CD14-positive monocyte (primary cell): Measurements from ENCODE around the gene LY6G5B. TPM values are rescaled to one million over a fixed set of nuclear protein-coding genes. Genes with fewer than 3 reads are reported as not detected.

Experiments
- DNase-seq, 3 donors: peaks; one replicate each; pipeline ENCODE4 v3.0.0-alpha.2; 2011 to 2022
- H2AFZ ChIP-seq: 2 replicates; pipeline ENCODE4 v1.6.0; 2012; ENCODE audit warnings: mild to moderate bottlenecking, low read depth, low read length, inconsistent platforms; ENCODE audit not compliant: insufficient read depth, poor library complexity, severe bottlenecking
- H3K27ac ChIP-seq, 2 donors: 1 replicate in 1 of 2; 2 replicates in 1 of 2; pipeline ENCODE4 v1.5.1; 2012 to 2013; ENCODE audit warnings: low read length in 2 of 2, control low read depth in 1 of 2, inconsistent platforms in 1 of 2, low read depth in 1 of 2, mild to moderate bottlenecking in 1 of 2
- H3K27me3 ChIP-seq, 2 donors: one replicate each; pipeline versions ENCODE4 v1.6.0 to v1.6.1; 2011 to 2013; ENCODE audit warnings: low read length in 2 of 2; ENCODE audit not compliant: control insufficient read depth in 2 of 2, insufficient read depth in 2 of 2
- H3K36me3 ChIP-seq, 2 donors: replicated peaks in 1 of 2; 1 replicate in 1 of 2; 2 replicates in 1 of 2; pipeline versions ENCODE4 v1.5.1 to v1.6.1; 2012 to 2013; ENCODE audit warnings: low read length in 2 of 2, control low read depth in 1 of 2, inconsistent platforms in 1 of 2, mild to moderate bottlenecking in 1 of 2; ENCODE audit not compliant: insufficient read depth in 2 of 2, control insufficient read depth in 1 of 2
- H3K4me1 ChIP-seq, 2 donors: 1 replicate in 1 of 2; 2 replicates in 1 of 2; pipeline versions ENCODE4 v1.5.1 to v1.6.1; 2012 to 2013; ENCODE audit warnings: low read length in 2 of 2, control low read depth in 1 of 2, inconsistent platforms in 1 of 2, mild to moderate bottlenecking in 1 of 2, moderate library complexity in 1 of 2; ENCODE audit not compliant: insufficient read depth in 2 of 2, control insufficient read depth in 1 of 2
- H3K4me2 ChIP-seq: replicated peaks from 2 replicates; pipeline ENCODE3; 2012; ENCODE audit warnings: low read length, moderate library complexity, mild to moderate bottlenecking; ENCODE audit not compliant: poor library complexity, severe bottlenecking; ENCODE audit errors: extremely low read depth
- H3K4me3 ChIP-seq, 3 experiments: fragments of 200-600 bp in 1 of 3; sonication (generic) in 1 of 3; replicated peaks in 1 of 3; 1 replicate in 2 of 3; 2 replicates in 1 of 3; pipeline ENCODE4 v1.5.1; 2011 to 2013; ENCODE audit warnings: low read length in 3 of 3, mild to moderate bottlenecking in 3 of 3, control low read depth in 2 of 3, low read depth in 2 of 3, inconsistent platforms in 1 of 3, moderate library complexity in 1 of 3
- H3K79me2 ChIP-seq: 2 replicates; pipeline ENCODE4 v1.6.0; 2012; ENCODE audit warnings: mild to moderate bottlenecking, control low read depth, inconsistent platforms, low read length, moderate library complexity; ENCODE audit not compliant: insufficient read depth
- H3K9ac ChIP-seq: 2 replicates; pipeline ENCODE4 v1.6.0; 2017; ENCODE audit warnings: low read length, mild to moderate bottlenecking; ENCODE audit not compliant: insufficient read depth, poor library complexity, severe bottlenecking
- H3K9me3 ChIP-seq, 2 donors: replicated peaks in 1 of 2; 1 replicate in 1 of 2; 2 replicates in 1 of 2; pipeline versions ENCODE4 v1.5.1 to v1.6.1; 2012 to 2013; ENCODE audit warnings: low read length in 2 of 2, control low read depth in 1 of 2; ENCODE audit not compliant: control insufficient read depth in 1 of 2, insufficient read depth in 1 of 2
- H4K20me1 ChIP-seq: 2 replicates; pipeline ENCODE4 v1.6.0; 2012; ENCODE audit warnings: mild to moderate bottlenecking, low read length, control low read depth, moderate library complexity; ENCODE audit not compliant: insufficient read depth
- H3K27ac Mint-ChIP-seq, 7 donors: one replicate each; pipeline ENCODE4 v1.8.0; 2020; ENCODE audit warnings: mild to moderate bottlenecking in 7 of 7, mixed read lengths in 7 of 7, moderate library complexity in 6 of 7, inconsistent platforms in 2 of 7
- H3K27me3 Mint-ChIP-seq, 3 donors: one replicate each; pipeline ENCODE4 v1.8.0; 2021 to 2022; ENCODE audit warnings: low read depth in 3 of 3, mild to moderate bottlenecking in 3 of 3, mixed read lengths in 3 of 3, moderate library complexity in 3 of 3, inconsistent platforms in 1 of 3
- H3K36me3 Mint-ChIP-seq, 2 donors: one replicate each; pipeline ENCODE4 v1.8.0; 2020; ENCODE audit warnings: mixed read lengths in 2 of 2, inconsistent platforms in 1 of 2, mild to moderate bottlenecking in 1 of 2
- H3K4me1 Mint-ChIP-seq: one replicate; pipeline ENCODE4 v1.8.0; 2020; ENCODE audit warnings: mild to moderate bottlenecking, mixed read lengths
- H3K4me3 Mint-ChIP-seq, 2 donors: one replicate each; pipeline ENCODE4 v1.8.0; 2020; ENCODE audit warnings: mild to moderate bottlenecking in 2 of 2, mixed read lengths in 2 of 2, moderate library complexity in 1 of 2
- H3K9me3 Mint-ChIP-seq, 7 donors: one replicate each; pipeline ENCODE4 v1.8.0; 2020 to 2022; ENCODE audit warnings: mixed read lengths in 7 of 7, mild to moderate bottlenecking in 6 of 7, moderate library complexity in 6 of 7, inconsistent platforms in 2 of 7
- WGBS: methylation state at CpG from one replicate; pipeline ENCODE4 v1.1.5; 2013; ENCODE audit warnings: missing lambda C conversion rate; ENCODE audit not compliant: insufficient coverage; 5-methylcytosine and 5-hydroxymethylcytosine counted together
- intact Hi-C, 2 donors: fragments of 100-400 bp; cut with micrococcal nuclease; formaldehyde crosslinking; loops; one replicate each; pipeline versions ENCODE4 v1.15.0 to v1.15.1; 2023
- polyA plus RNA-seq, 3 donors: library from polyadenylated mRNA; depleted of rRNA in 1 of 3; unstranded in 2 of 3; stranded (reverse) in 1 of 3; fragments of 300-500 nt in 2 of 3; fragments of >200 nt in 1 of 3; fragmentation: Illumina TruSeq in 2 of 3; gene quantifications; 1 replicate in 2 of 3; 2 replicates in 1 of 3; pipeline ENCODE4 v1.2.3, GENCODE V29; 2012 to 2021
- small RNA-seq: library from RNA; depleted of rRNA; stranded (forward); fragments of <200 nt; gene quantifications from one replicate; pipeline ENCODE3, GENCODE V24; 2012; ENCODE audit warnings: low read depth; ENCODE audit not compliant: insufficient read length
- TF ChIP-seq, protein P1 (sequence below): fragments of 200-600 bp; IDR thresholded peaks from one replicate; pipeline ENCODE4 v1.8.0; 2022; ENCODE audit warnings: antibody characterized with exemption, mild to moderate bottlenecking

LY6G5B gene
- polyA plus RNA-seq, 3 donors = 0.17 to 55.1 TPM; not detected in 1

DNA sequence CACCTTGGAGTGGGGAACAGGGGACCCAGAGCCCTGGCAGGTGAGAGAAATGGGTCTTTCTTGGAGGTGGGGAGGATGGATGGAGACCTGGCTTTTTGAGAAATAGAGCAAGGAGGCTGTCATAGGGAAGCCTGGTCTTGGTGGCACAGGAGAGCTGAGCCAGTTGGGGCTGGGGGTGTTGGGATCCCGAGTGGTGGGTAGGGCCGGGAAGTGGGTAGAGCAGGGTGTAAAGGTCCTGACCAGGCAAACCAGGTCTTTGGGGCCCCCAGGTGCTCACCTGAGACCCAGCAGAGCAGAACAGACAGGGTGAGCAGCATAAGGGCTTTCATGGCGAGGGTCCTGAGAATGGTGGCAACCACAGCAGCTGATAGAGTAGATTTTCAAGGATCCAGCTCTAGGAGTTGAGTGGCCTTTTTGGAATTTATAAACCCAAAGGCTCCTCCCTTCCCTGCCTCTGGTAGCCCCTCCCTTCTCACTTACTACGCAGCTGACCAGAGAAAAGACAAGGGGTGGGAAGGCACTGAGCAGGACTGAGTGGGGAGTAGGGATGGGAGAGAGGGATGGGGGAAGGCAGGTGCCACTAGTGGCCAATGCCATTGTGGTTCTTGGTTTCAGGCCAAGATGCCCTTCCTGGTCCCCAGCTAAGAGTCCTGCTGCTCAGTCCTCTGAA is 51.7 kb downstream of the LY6G5B start, which contains the start of gene LY6G6C:
LY6G6C (minus strand) TSS at position 396 of the 670 bp plus-strand sequence; CDS start at position 329, 67 bp downstream.
- H3K27me3 ChIP-seq = no peaks in the 10 kb centered on the region
- no peaks in the 10 kb centered on the region for H4K20me1 ChIP-seq
- H2AFZ ChIP-seq = no peak within 1 kb of the TSS
- Mint-ChIP-seq H3K4me3 (peak within 1 kb of the TSS in 1 of 2 donors; percentile 4), H3K36me3 (peaks cover 18 to 23% of the 10 kb centered on the region in 2 donors), H3K27me3 (peaks cover 8 to 19% (median 13%) of the 10 kb centered on the region in 3 donors), H3K27ac (no peak within 1 kb of the TSS), H3K4me1 (peaks cover 23% of the 10 kb centered on the region), H3K9me3 (peaks cover 0 to 3% (median 0%) of the 10 kb centered on the region in 7 donors)
- H3K9me3 ChIP-seq = no peaks in the 10 kb centered on the region
- no peak within 1 kb of the TSS for H3K4me3 ChIP-seq
- intact Hi-C loops = loop anchor here in 1 of 2 donors (10.0 kb wide), 1 partner anchor 113 kb away; no protein-coding TSS in a partner anchor
- H3K79me2 ChIP-seq = no peaks in the 10 kb centered on the region
- WGBS = 89% methylated on average over 2 of the region's 4 CpGs
- no peak within 1 kb of the TSS for H3K4me2 ChIP-seq
- no peak for DNase-seq
- no peak within 1 kb of the TSS for H3K9ac ChIP-seq
- TF ChIP-seq, protein P1, sequence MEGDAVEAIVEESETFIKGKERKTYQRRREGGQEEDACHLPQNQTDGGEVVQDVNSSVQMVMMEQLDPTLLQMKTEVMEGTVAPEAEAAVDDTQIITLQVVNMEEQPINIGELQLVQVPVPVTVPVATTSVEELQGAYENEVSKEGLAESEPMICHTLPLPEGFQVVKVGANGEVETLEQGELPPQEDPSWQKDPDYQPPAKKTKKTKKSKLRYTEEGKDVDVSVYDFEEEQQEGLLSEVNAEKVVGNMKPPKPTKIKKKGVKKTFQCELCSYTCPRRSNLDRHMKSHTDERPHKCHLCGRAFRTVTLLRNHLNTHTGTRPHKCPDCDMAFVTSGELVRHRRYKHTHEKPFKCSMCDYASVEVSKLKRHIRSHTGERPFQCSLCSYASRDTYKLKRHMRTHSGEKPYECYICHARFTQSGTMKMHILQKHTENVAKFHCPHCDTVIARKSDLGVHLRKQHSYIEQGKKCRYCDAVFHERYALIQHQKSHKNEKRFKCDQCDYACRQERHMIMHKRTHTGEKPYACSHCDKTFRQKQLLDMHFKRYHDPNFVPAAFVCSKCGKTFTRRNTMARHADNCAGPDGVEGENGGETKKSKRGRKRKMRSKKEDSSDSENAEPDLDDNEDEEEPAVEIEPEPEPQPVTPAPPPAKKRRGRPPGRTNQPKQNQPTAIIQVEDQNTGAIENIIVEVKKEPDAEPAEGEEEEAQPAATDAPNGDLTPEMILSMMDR = no peak
- H3K27ac ChIP-seq = no peak within 1 kb of the TSS
- peaks cover 11 to 13% of the 10 kb centered on the region in 2 donors for H3K4me1 ChIP-seq
- no peaks in the 10 kb centered on the region for H3K36me3 ChIP-seq

DNA sequence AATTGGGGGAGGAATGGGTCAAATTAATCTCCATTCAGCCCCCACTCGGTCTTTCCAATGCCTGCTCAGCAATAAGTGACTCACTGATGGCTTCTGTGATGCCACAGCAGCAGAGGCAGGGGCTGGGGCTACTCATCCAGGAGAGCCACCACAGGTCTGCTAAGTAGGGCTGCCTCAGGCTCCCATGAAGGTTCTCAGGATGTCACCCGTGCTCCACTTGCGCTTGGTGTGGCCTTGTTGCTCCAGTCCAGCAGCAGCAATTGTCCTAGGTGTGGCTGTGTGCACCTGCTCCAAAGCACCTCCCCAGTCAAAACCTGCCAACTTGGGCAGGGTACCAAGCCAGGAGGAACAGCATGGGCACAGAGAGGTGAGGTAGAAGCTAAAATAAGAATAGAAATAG is 52.4 kb downstream of the LY6G5B start:
- no peaks in the 10 kb centered on the region for H3K79me2 ChIP-seq
- WGBS = 93% methylated on average over 2 of the region's 3 CpGs
- no peaks in the 10 kb centered on the region for H3K27me3 ChIP-seq
- DNase-seq = no peak
- intact Hi-C loops = loop anchor here in 1 of 2 donors (10.0 kb wide), 1 partner anchor 113 kb away; no protein-coding TSS in a partner anchor
- no peaks in the 10 kb centered on the region for H3K36me3 ChIP-seq
- H3K9ac ChIP-seq = no peak overlapping the region
- peaks cover 0 to 3% (median 0%) of the 10 kb centered on the region in 7 donors for H3K9me3 Mint-ChIP-seq
- H3K27me3 Mint-ChIP-seq = peaks cover 8 to 19% (median 13%) of the 10 kb centered on the region in 3 donors
- H3K4me3 Mint-ChIP-seq = no peak overlapping the region
- H3K36me3 Mint-ChIP-seq = peaks cover 25 to 30% of the 10 kb centered on the region in 2 donors
- no peak overlapping the region for H3K4me3 ChIP-seq
- no peak overlapping the region for H3K4me2 ChIP-seq
- H4K20me1 ChIP-seq = no peaks in the 10 kb centered on the region
- no peak overlapping the region for H3K27ac ChIP-seq
- no peak overlapping the region for H2AFZ ChIP-seq
- H3K27ac Mint-ChIP-seq = no peak overlapping the region
- TF ChIP-seq, protein P1 = no peak
- H3K4me1 Mint-ChIP-seq = peaks cover 30% of the 10 kb centered on the region
- no peaks in the 10 kb centered on the region for H3K9me3 ChIP-seq
- peaks cover 18 to 20% of the 10 kb centered on the region in 2 donors for H3K4me1 ChIP-seq

Small RNA genes within 50 kb of the gene (small RNA-seq; reads per million reads assigned to genes)
- gene LY6G6D (not detected), gene MIR4646 (not detected), gene MIR6832 (not detected), gene RF00019 (not detected), gene SNORA38 (138 reads per million, percentile 97 among the genes with 10 or more reads in this experiment)

Other genes with a start within 250 kb of the LY6G5B start
- 10 to 100 TPM in 2 of 3 donors, 1 to 10 TPM in 1; 8.1 to 34.8 (median 11.4) TPM for gene MICB, start 171.8 kb upstream of the LY6G5B start, polyA plus RNA-seq
- gene MCCD1, start 141.0 kb upstream of the LY6G5B start, polyA plus RNA-seq = not detected
- 1,000 to 10,000 TPM in 1 of 3 donors, 10 to 100 TPM in 2; 64.1 to 1,059 (median 67.8) TPM for gene DDX39B, start 128.0 kb upstream of the LY6G5B start, polyA plus RNA-seq
- under 1 TPM in 1 of 3 donors, not detected in 2; 0.41 TPM for gene ATP6V1G2, start 123.4 kb upstream of the LY6G5B start, polyA plus RNA-seq
- gene NFKBIL1, start 122.4 kb upstream of the LY6G5B start, polyA plus RNA-seq = 10 to 100 TPM in 1 of 3 donors, 1 to 10 TPM in 2; 7.7 to 10.3 (median 8.0) TPM
- gene LTA, start 97.7 kb upstream of the LY6G5B start, polyA plus RNA-seq = under 1 TPM in 2 of 3 donors, not detected in 1; 0.26 to 0.28 TPM
- gene TNF, start 94.4 kb upstream of the LY6G5B start, polyA plus RNA-seq = 10 to 100 TPM in 1 of 3 donors, 1 to 10 TPM in 2; 7.1 to 13.7 (median 9.6) TPM
- gene LTB, start 87.6 kb upstream of the LY6G5B start, polyA plus RNA-seq = 10 to 100 TPM; 12.6 to 25.5 (median 21.6) TPM
- 1,000 to 10,000 TPM; 1,103 to 1,584 (median 1,202) TPM for gene LST1, start 83.7 kb upstream of the LY6G5B start, polyA plus RNA-seq
- gene NCR3, start 77.0 kb upstream of the LY6G5B start, polyA plus RNA-seq = 1 to 10 TPM in 1 of 3 donors, under 1 TPM in 1, not detected in 1; 0.54 to 1.2 TPM
- gene AIF1, start 54.7 kb upstream of the LY6G5B start, polyA plus RNA-seq = 1,000 to 10,000 TPM in 2 of 3 donors, 100 to 1,000 TPM in 1; 952 to 2,310 (median 2,275) TPM
- gene PRRC2A, start 49.3 kb upstream of the LY6G5B start, polyA plus RNA-seq = 10 to 100 TPM in 1 of 3 donors, 1 to 10 TPM in 2; 1.2 to 76.7 (median 2.3) TPM
- gene BAG6, start 17.3 kb upstream of the LY6G5B start, polyA plus RNA-seq = 100 to 1,000 TPM in 1 of 3 donors, 10 to 100 TPM in 2; 15.4 to 195 (median 15.6) TPM
- 1 to 10 TPM; 4.2 to 8.3 (median 4.8) TPM for gene APOM, start 14.1 kb upstream of the LY6G5B start, polyA plus RNA-seq
- 10 to 100 TPM in 2 of 3 donors, 1 to 10 TPM in 1; 8.0 to 23.4 (median 18.1) TPM for gene C6orf47, start 9.2 kb upstream of the LY6G5B start, polyA plus RNA-seq
- 10 to 100 TPM; 10.8 to 13.9 (median 12.0) TPM for gene GPANK1, start 5.0 kb upstream of the LY6G5B start, polyA plus RNA-seq
- gene CSNK2B, start 3.9 kb upstream of the LY6G5B start, polyA plus RNA-seq = 100 to 1,000 TPM; 147 to 227 (median 195) TPM
- gene LY6G5C, start 11.1 kb downstream of the LY6G5B start, polyA plus RNA-seq = 1 to 10 TPM; 4.8 to 7.3 (median 5.8) TPM
- 100 to 1,000 TPM in 1 of 3 donors, 10 to 100 TPM in 2; 53.0 to 122 (median 56.0) TPM for gene ABHD16A, start 33.3 kb downstream of the LY6G5B start, polyA plus RNA-seq
- under 1 TPM in 1 of 3 donors, not detected in 2; 0.51 TPM for gene LY6G6F, start 36.9 kb downstream of the LY6G5B start, polyA plus RNA-seq
- not detected for gene LY6G6D, start 45.4 kb downstream of the LY6G5B start, polyA plus RNA-seq
- gene LY6G6C, start 51.8 kb downstream of the LY6G5B start, polyA plus RNA-seq = under 1 TPM in 1 of 3 donors, not detected in 2; 0.27 TPM
- gene MPIG6B, start 53.4 kb downstream of the LY6G5B start, polyA plus RNA-seq = under 1 TPM; 0.09 to 0.75 (median 0.68) TPM
- 10 to 100 TPM; 29.8 to 56.0 (median 30.6) TPM for gene DDAH2, start 59.3 kb downstream of the LY6G5B start, polyA plus RNA-seq
- gene CLIC1, start 66.6 kb downstream of the LY6G5B start, polyA plus RNA-seq = 1,000 to 10,000 TPM in 2 of 3 donors, 100 to 1,000 TPM in 1; 676 to 1,304 (median 1,196) TPM
- 10 to 100 TPM in 1 of 3 donors, 1 to 10 TPM in 1, under 1 TPM in 1; 0.58 to 31.2 (median 1.9) TPM for gene MSH5, start 70.0 kb downstream of the LY6G5B start, polyA plus RNA-seq
- 10 to 100 TPM in 1 of 3 donors, not detected in 2; 10.4 TPM for gene SAPCD1, start 92.7 kb downstream of the LY6G5B start, polyA plus RNA-seq
- under 1 TPM in 1 of 3 donors, not detected in 2; 0.57 TPM for gene VWA7, start 107.4 kb downstream of the LY6G5B start, polyA plus RNA-seq
- gene VARS1, start 125.8 kb downstream of the LY6G5B start, polyA plus RNA-seq = 10 to 100 TPM; 22.2 to 28.9 (median 27.3) TPM
- 10 to 100 TPM; 26.0 to 41.0 (median 40.0) TPM for gene LSM2, start 137.0 kb downstream of the LY6G5B start, polyA plus RNA-seq
- gene HSPA1L, start 145.3 kb downstream of the LY6G5B start, polyA plus RNA-seq = under 1 TPM; 0.53 to 0.72 (median 0.55) TPM
- gene HSPA1A, start 145.6 kb downstream of the LY6G5B start, polyA plus RNA-seq = 100 to 1,000 TPM; 144 to 215 (median 200) TPM
- 10 to 100 TPM in 1 of 3 donors, 1 to 10 TPM in 2; 3.4 to 81.4 (median 4.8) TPM for gene HSPA1B, start 157.8 kb downstream of the LY6G5B start, polyA plus RNA-seq
- 10 to 100 TPM; 70.2 to 89.5 (median 81.8) TPM for gene NEU1, start 192.8 kb downstream of the LY6G5B start, polyA plus RNA-seq
- gene SLC44A4, start 209.0 kb downstream of the LY6G5B start, polyA plus RNA-seq = under 1 TPM in 1 of 3 donors, not detected in 2; 0.09 TPM
- gene EHMT2, start 227.7 kb downstream of the LY6G5B start, polyA plus RNA-seq = 10 to 100 TPM in 2 of 3 donors, 1 to 10 TPM in 1; 9.9 to 52.8 (median 16.0) TPM
- under 1 TPM in 1 of 3 donors, not detected in 2; 0.11 TPM for gene ZBTB12, start 232.1 kb downstream of the LY6G5B start, polyA plus RNA-seq